HUDEP-2 (cell line): Measurements from ENCODE around the gene AKAP9.
"Not testable (repeated sequence)": the region's sequence is repeated elsewhere in the genome, so short reads cannot be mapped to it uniquely, and the experiment has no call there.

Experiments
- DNase-seq, 76 experiments: peaks; one replicate each; lab custom pipeline; 2025; ENCODE audit not compliant: unreplicated experiment in 76 of 76; lab: John Stamatoyannopoulos, UW

AKAP9 gene

GRCh38 chr7:91940572-91941341 is at the start of gene AKAP9:
AKAP9 (plus strand) TSS chr7:91940862; CDS start chr7:91941100, 238 bp downstream.
- peak in 74 of 76 experiments; percentile 18 to 89 (median 75) for DNase-seq

- no peak for DNase-seq
Measured at GRCh38 chr7:91892099-91892705, 48.5 kb upstream of the AKAP9 start.

GRCh38 chr7:91892821-91893340 is 47.8 kb upstream of the AKAP9 start:
- no peak for DNase-seq

- DNase-seq = not testable (repeated sequence)
Measured at GRCh38 chr7:91893699-91894098, 47.0 kb upstream of the AKAP9 start.

- DNase-seq = no peak
Measured at GRCh38 chr7:91894781-91895480, 45.7 kb upstream of the AKAP9 start.

GRCh38 chr7:91898240-91898992 is 42.2 kb upstream of the AKAP9 start:
- DNase-seq = no peak

GRCh38 chr7:91899563-91899962 is 41.1 kb upstream of the AKAP9 start:
- no peak for DNase-seq

GRCh38 chr7:91910171-91910570 is 30.5 kb upstream of the AKAP9 start:
- DNase-seq = no peak

GRCh38 chr7:91911121-91911520 is 29.5 kb upstream of the AKAP9 start:
- no peak for DNase-seq

- no peak for DNase-seq
Measured at GRCh38 chr7:91912494-91912893, 28.2 kb upstream of the AKAP9 start.

GRCh38 chr7:91913612-91914011 is 27.1 kb upstream of the AKAP9 start:
- no peak for DNase-seq

GRCh38 chr7:91915401-91916050 is 25.1 kb upstream of the AKAP9 start:
- DNase-seq = no peak

GRCh38 chr7:91916051-91916440 is 24.6 kb upstream of the AKAP9 start:
- DNase-seq = no peak

GRCh38 chr7:91918356-91918755 is 22.3 kb upstream of the AKAP9 start:
- DNase-seq = no peak

GRCh38 chr7:91922857-91923256 is 17.8 kb upstream of the AKAP9 start:
- no peak for DNase-seq

- no peak for DNase-seq
Measured at GRCh38 chr7:91927912-91928311, 12.8 kb upstream of the AKAP9 start.

- no peak for DNase-seq
Measured at GRCh38 chr7:91929463-91929862, 11.2 kb upstream of the AKAP9 start.

GRCh38 chr7:91940171-91940570 is 491 bp upstream of the AKAP9 start:
- DNase-seq = peak in 13 of 76 experiments; percentile 2 to 39 (median 6)

- peak in 61 of 76 experiments; percentile 5 to 62 (median 27) for DNase-seq
Measured at GRCh38 chr7:91941450-91941849, 788 bp downstream of the AKAP9 start.

GRCh38 chr7:91942312-91942711 is 1.6 kb downstream of the AKAP9 start:
- no peak for DNase-seq
